ENCODE data around the gene CDH23. TPM values are rescaled to one million over a fixed set of nuclear protein-coding genes. Genes with fewer than 3 reads are reported as not detected.

CDH23 gene
- total RNA-seq, 2 donors from 2014 or later, result 8.1 to 9.0 TPM

DNA sequence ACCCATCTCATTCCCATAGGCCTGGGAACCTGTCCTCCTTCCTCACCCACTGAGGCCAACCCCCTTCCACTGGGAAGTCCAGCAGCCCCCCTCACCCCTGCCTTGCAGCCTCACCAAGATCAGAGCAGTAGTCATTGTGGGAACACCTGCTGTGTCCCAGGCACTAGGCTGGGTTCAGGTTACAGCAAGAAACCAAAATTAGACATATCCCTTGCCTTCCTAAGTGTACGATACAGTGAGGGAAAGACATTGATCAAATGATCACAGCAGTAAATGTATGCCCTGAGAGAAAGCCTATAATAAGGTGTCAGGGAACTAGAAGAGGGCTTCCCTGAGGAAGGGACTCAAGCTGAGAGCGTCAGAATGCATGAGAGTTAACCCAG is 339.8 kb downstream of the CDH23 start:
- Mint-ChIP-seq H3K4me1 (peaks cover 75% of the 10 kb centered on the region), H3K36me3 (ENCODE audit: low read depth) (peaks cover 3% of the 10 kb centered on the region), H3K27ac (peak overlapping the region; percentile 96), H3K4me3 (peak overlapping the region; percentile 77), H3K27me3 (no peaks in the 10 kb centered on the region)
- ATAC-seq, result peak; percentile 41
- H3K9me3 ChIP-seq (ENCODE audit: control insufficient read depth, low read length, poor library complexity, severe bottlenecking), result no peaks in the 10 kb centered on the region
- no peak for DNase-seq

DNA sequence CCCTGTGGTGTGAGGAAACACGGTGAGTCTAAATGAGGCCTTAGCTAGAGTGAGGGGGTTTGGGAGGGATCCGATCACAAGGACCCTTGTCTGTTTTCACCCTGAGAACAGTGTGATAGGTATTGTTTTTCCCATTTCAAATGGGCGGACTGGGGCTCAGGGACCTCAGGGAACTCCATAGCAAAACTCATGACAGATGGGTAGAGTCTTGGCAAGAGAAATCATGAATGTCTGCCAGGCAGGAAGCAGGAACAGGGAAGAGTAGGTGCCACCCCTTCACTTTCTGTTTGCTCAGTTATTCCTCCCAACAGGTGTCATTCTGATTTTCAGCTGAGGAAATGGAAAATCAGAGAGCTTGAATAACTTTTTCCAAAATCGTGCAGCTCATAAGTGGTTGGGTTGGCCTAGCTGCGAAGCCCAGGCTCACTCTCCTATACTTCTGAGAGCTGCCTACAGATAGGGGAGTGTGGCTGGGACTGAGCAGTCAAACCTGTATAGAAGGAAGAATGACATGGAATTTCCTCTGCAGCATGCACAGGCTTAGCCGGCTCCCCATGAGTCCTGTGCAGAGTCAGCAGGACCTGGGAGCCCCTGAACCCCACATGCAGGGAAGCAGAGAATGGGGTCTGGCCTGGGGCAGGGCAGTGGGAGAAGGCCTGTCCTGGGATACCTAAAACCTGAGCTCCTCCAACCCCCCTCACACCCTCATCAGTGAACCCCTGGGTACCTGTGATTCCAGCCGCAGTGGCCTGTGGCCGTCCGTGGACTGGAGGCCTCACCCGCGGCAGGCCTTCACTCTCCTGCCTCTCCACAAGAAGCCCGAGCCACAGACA is 340.5 kb downstream of the CDH23 start:
- peaks cover 3% of the 10 kb centered on the region for H3K36me3 Mint-ChIP-seq (ENCODE audit: low read depth)
- H3K27ac Mint-ChIP-seq, result peak overlapping the region; percentile 96
- H3K9me3 ChIP-seq (ENCODE audit: control insufficient read depth, low read length, poor library complexity, severe bottlenecking), result no peaks in the 10 kb centered on the region
- H3K4me3 Mint-ChIP-seq, result peak overlapping the region; percentile 77
- ATAC-seq (no peak), DNase-seq (no peak)
- peaks cover 79% of the 10 kb centered on the region for H3K4me1 Mint-ChIP-seq
- H3K27me3 Mint-ChIP-seq, result no peaks in the 10 kb centered on the region

- peaks cover 3% of the 10 kb centered on the region for H3K36me3 Mint-ChIP-seq (ENCODE audit: low read depth)
- H3K4me1 Mint-ChIP-seq, result peaks cover 79% of the 10 kb centered on the region
- ATAC-seq (no peak), DNase-seq (no peak)
- H3K27ac Mint-ChIP-seq, result peak overlapping the region; percentile 96
- H3K4me3 Mint-ChIP-seq, result peak overlapping the region; percentile 65
- H3K27me3 Mint-ChIP-seq, result no peaks in the 10 kb centered on the region
- no peaks in the 10 kb centered on the region for H3K9me3 ChIP-seq (ENCODE audit: control insufficient read depth, low read length, poor library complexity, severe bottlenecking)
Measured at GRCh38 chr10:71737834-71738197, 341.1 kb downstream of the CDH23 start.

DNA sequence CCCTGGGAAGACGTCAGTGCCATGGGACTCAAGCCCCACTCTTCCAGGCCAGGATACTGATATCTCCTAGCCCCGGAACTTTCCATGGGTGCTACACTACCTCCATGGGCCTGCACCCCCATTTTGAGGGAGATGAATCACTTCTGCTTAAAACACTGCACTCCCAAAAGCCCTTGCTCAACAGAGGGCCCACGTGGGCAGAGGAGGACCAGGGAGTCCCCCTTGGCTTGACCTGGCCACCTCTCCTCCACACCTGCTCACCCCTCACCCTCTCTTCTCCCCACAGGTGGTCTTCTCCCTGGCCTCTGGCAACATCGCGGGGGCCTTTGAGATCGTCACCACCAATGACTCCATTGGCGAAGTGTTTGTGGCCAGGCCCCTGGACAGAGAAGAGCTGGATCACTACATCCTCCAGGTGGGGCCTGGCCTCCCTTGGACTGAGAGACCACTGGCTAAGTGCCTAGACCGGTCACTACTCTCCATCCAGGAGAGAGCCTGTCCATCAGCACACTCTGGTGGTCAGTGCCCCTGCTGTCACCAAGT is 342.7 kb downstream of the CDH23 start:
- H3K36me3 Mint-ChIP-seq (ENCODE audit: low read depth), result no peaks in the 10 kb centered on the region
- H3K27ac Mint-ChIP-seq, result peak overlapping the region; percentile 91
- no peaks in the 10 kb centered on the region for H3K27me3 Mint-ChIP-seq
- no peak for ATAC-seq
- H3K4me1 Mint-ChIP-seq, result peaks cover 80% of the 10 kb centered on the region
- no peak overlapping the region for H3K4me3 Mint-ChIP-seq
- no peaks in the 10 kb centered on the region for H3K9me3 ChIP-seq (ENCODE audit: control insufficient read depth, low read length, poor library complexity, severe bottlenecking)
- no peak for DNase-seq

- Mint-ChIP-seq H3K36me3 (ENCODE audit: low read depth) (no peaks in the 10 kb centered on the region), H3K27ac (peak overlapping the region; percentile 91), H3K4me3 (peak overlapping the region; percentile 49), H3K27me3 (no peaks in the 10 kb centered on the region), H3K4me1 (peaks cover 78% of the 10 kb centered on the region)
- no peaks in the 10 kb centered on the region for H3K9me3 ChIP-seq (ENCODE audit: control insufficient read depth, low read length, poor library complexity, severe bottlenecking)
- DNase-seq, result no peak
- ATAC-seq, result no peak
Measured at GRCh38 chr10:71740069-71740653, 343.4 kb downstream of the CDH23 start.

DNA sequence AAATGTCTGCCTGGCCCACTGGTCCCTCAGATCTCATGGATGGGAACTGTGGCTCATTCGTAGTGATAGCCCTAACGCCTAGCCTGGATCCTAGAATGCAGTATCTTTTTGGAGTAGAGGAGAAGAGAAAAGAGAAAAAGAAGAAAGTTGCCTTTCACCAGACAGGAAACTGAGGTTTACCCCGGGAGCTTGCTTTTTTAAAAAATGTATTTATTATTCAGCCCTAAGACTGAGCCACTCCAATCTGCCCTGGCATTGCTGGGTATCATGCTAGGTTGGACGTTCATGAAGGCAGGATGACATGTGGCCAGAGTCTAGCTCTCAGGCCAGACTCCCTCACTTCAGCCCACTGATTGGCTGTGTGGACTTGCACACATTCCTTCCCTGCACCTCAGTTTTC is 344.3 kb downstream of the CDH23 start:
- ATAC-seq, result no peak
- H3K4me1 Mint-ChIP-seq, result peaks cover 81% of the 10 kb centered on the region
- H3K9me3 ChIP-seq (ENCODE audit: control insufficient read depth, low read length, poor library complexity, severe bottlenecking), result no peaks in the 10 kb centered on the region
- no peaks in the 10 kb centered on the region for H3K27me3 Mint-ChIP-seq
- peak overlapping the region; percentile 98 for H3K27ac Mint-ChIP-seq
- no peaks in the 10 kb centered on the region for H3K36me3 Mint-ChIP-seq (ENCODE audit: low read depth)
- DNase-seq, result no peak
- peak overlapping the region; percentile 77 for H3K4me3 Mint-ChIP-seq

DNA sequence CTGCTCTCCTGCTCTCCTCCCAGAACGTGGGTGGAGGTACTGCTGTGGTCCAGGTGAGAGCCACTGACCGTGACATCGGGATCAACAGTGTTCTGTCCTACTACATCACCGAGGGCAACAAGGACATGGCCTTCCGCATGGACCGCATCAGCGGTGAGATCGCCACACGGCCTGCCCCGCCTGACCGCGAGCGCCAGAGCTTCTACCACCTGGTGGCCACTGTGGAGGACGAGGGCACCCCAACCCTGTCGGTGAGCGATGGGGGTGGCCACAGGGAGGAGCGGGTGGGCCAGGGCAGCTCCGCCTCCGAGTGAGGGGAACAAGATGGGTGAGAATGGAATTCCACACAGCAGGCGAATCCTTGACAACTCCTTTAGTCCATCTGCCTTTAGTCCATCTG is 345.0 kb downstream of the CDH23 start:
- peak overlapping the region; percentile 77 for H3K4me3 Mint-ChIP-seq
- H3K36me3 Mint-ChIP-seq (ENCODE audit: low read depth), result no peaks in the 10 kb centered on the region
- H3K27me3 Mint-ChIP-seq, result no peaks in the 10 kb centered on the region
- ATAC-seq (no peak), DNase-seq (no peak)
- H3K4me1 Mint-ChIP-seq, result peaks cover 81% of the 10 kb centered on the region
- H3K27ac Mint-ChIP-seq, result peak overlapping the region; percentile 98
- H3K9me3 ChIP-seq (ENCODE audit: control insufficient read depth, low read length, poor library complexity, severe bottlenecking), result no peaks in the 10 kb centered on the region

DNA sequence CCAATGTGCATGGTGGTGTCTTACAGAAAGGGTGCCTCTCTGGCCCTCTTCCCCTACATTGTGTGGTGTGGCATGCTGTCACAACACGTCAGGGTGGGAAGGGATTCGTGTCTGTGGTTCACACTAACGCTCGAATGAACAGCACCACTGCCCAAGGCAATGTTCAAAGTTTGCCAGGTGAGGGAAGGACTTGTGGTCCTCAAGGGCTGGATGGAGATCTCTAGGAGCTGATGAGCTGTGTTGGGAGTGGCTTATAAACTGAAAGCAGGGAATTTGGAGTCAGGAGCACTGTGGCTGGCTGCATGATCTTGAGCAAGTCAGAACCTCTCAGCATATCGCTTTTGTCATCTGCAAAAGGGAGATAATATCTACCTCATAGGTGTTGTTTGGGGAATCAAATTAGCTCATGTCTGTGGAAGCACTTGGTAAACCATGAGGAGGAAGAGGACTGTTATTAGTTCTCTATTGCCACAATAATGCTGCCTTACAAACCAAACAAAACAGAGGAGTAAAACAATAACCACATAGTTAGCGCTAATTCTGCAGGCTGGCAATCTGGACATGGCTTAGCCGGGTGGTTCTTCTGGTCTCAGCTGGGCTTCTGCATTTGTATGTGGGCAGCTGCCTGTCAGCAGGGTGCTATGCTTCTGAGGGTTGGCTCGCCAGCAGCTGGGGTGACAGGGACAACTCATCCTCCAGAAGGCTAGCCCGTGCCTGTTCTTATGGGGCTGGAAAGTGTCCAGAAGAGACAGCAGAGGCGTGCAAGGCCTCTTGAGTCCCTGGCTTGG is 345.8 kb downstream of the CDH23 start:
- Mint-ChIP-seq H3K27ac (peak overlapping the region; percentile 98), H3K27me3 (no peaks in the 10 kb centered on the region), H3K36me3 (ENCODE audit: low read depth) (no peaks in the 10 kb centered on the region), H3K4me1 (peaks cover 81% of the 10 kb centered on the region), H3K4me3 (peak overlapping the region; percentile 77)
- no peak for DNase-seq
- ATAC-seq, result peak; percentile 72
- H3K9me3 ChIP-seq (ENCODE audit: control insufficient read depth, low read length, poor library complexity, severe bottlenecking), result no peaks in the 10 kb centered on the region

DNA sequence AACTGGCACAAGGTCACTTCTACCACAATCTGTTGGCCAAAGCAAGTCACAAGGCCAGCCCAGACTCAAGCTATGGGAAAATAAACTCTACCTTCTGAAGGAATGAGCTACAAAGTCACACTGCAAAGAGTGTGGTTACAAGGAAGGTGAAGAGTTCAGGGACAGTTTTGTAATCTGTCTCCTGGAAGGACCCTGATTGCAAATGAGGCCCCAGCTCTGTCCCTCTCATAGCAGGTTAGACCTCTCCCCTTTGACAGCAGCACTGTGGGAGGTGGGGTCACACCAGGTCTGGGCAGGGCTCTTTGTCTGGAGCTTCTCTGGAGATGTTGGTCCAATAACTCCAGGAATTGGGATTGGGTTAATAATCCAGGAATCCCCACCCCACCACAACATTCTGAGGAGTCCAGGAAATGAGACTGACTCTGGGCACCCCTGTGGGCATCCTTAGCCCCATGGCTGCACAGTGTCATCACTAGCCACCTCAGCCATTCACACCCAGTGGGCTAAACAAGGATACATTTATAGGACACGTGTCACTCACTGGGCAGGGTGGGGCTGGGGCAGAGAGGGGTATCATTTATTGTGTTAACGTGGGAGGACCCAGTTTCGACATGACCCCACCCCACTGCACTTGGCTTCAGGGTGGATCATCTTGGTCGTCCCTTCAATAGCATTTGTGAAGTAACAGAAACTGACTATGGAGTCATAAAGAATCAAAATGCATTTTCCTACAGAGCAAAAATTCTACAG is 346.5 kb downstream of the CDH23 start:
- peaks cover 81% of the 10 kb centered on the region for H3K4me1 Mint-ChIP-seq
- H3K9me3 ChIP-seq (ENCODE audit: control insufficient read depth, low read length, poor library complexity, severe bottlenecking), result no peaks in the 10 kb centered on the region
- H3K27me3 Mint-ChIP-seq, result no peaks in the 10 kb centered on the region
- ATAC-seq, result no peak
- peak overlapping the region; percentile 98 for H3K27ac Mint-ChIP-seq
- peak overlapping the region; percentile 77 for H3K4me3 Mint-ChIP-seq
- no peaks in the 10 kb centered on the region for H3K36me3 Mint-ChIP-seq (ENCODE audit: low read depth)
- DNase-seq, result no peak

DNA sequence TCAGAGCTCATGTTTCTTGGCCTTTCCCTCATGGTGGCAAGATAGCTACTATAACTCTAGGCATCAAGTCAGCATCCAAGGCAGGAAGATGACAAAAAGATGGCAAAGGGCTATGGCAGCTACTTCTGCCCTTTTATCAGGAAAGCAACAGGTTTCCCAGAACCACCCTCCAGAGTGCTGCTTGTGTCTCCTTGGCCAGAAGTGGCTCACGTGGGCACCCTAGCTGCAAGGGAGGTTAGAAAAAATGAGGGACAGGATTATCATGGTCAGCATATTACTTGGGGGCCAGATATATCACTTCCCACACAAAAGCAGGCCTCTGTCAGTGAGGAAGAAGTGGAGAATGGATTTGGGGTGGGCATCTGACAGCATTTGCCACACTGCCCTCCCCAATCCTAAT is 347.1 kb downstream of the CDH23 start:
- H3K27ac Mint-ChIP-seq, result peak overlapping the region; percentile 98
- H3K4me3 Mint-ChIP-seq, result peak overlapping the region; percentile 15
- DNase-seq (no peak), ATAC-seq (no peak)
- peaks cover 3% of the 10 kb centered on the region for H3K36me3 Mint-ChIP-seq (ENCODE audit: low read depth)
- no peaks in the 10 kb centered on the region for H3K27me3 Mint-ChIP-seq
- H3K9me3 ChIP-seq (ENCODE audit: control insufficient read depth, low read length, poor library complexity, severe bottlenecking), result no peaks in the 10 kb centered on the region
- peaks cover 85% of the 10 kb centered on the region for H3K4me1 Mint-ChIP-seq

DNA sequence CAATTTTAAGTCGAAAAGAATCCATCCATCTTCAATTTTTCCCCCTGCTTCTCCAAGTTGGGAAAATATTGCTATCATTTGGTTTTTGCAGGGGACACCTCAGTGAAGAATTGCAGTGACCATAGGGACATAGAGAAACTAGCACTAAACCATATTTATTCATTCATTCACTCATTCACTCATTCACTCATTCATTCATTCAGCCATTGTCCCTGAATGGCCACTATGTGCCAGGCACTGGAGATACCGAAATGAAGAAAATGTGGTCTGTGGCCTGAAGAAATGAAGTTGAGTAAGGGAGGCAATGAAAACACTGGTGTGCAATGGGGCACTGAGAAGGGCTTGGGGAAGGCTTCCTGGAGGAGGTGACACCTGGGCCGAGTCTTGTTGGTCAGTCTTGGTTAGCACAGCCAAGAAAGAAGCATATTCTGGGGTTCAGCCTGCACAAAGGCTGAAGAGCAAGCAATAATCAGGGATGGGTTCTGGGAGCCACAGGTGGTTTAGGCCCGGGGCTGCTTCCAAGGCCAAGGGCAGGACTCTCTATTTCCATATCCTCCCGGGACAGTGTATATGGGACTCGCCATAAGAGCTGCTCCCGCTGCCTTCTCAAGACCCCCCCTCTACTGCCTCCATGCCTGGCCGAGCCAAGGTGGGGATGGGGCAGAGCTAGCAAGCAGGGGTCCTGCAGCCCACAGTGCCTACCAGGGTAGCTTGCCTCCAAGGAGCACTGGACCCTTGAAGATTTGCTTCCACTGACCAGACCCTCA is 348.4 kb downstream of the CDH23 start:
- H3K9me3 ChIP-seq (ENCODE audit: control insufficient read depth, low read length, poor library complexity, severe bottlenecking), result no peaks in the 10 kb centered on the region
- H3K27ac Mint-ChIP-seq, result peak overlapping the region; percentile 98
- peak overlapping the region; percentile 21 for H3K4me3 Mint-ChIP-seq
- no peaks in the 10 kb centered on the region for H3K27me3 Mint-ChIP-seq
- peaks cover 84% of the 10 kb centered on the region for H3K4me1 Mint-ChIP-seq
- no peak for DNase-seq
- ATAC-seq, result no peak
- H3K36me3 Mint-ChIP-seq (ENCODE audit: low read depth), result peaks cover 3% of the 10 kb centered on the region

- DNase-seq (no peak), ATAC-seq (no peak)
- no peaks in the 10 kb centered on the region for H3K27me3 Mint-ChIP-seq
- H3K9me3 ChIP-seq (ENCODE audit: control insufficient read depth, low read length, poor library complexity, severe bottlenecking), result no peaks in the 10 kb centered on the region
- H3K4me1 Mint-ChIP-seq, result peaks cover 86% of the 10 kb centered on the region
- peak overlapping the region; percentile 94 for H3K4me3 Mint-ChIP-seq
- H3K36me3 Mint-ChIP-seq (ENCODE audit: low read depth), result peaks cover 5% of the 10 kb centered on the region
- H3K27ac Mint-ChIP-seq, result peak overlapping the region; percentile 98
Measured at GRCh38 chr10:71745664-71746250, 349.0 kb downstream of the CDH23 start.

Data from T-helper 17 cell (primary cell).